Progenitor cell of endocrine pancreas (in vitro differentiated cells): ENCODE results near the gene CHST1. TPM values are rescaled to one million over a fixed set of nuclear protein-coding genes. Genes with fewer than 3 reads are reported as not detected.

Experiments
- DNase-seq: peaks from one replicate; pipeline ENCODE4 v3.0.0; 2021; ENCODE audit warnings: low spot score; ENCODE audit not compliant: unreplicated experiment
- H3K27ac Mint-ChIP-seq: 2 replicates; pipeline ENCODE4 v1.8.0; 2021; ENCODE audit warnings: mild to moderate bottlenecking, moderate library complexity, mixed read lengths
- H3K27me3 Mint-ChIP-seq: 2 replicates; pipeline ENCODE4 v1.8.0; 2021; ENCODE audit warnings: mixed read lengths
- H3K36me3 Mint-ChIP-seq: 2 replicates; pipeline ENCODE4 v1.8.0; 2022; ENCODE audit warnings: mixed read lengths; ENCODE audit not compliant: insufficient read depth
- H3K4me1 Mint-ChIP-seq: 2 replicates; pipeline ENCODE4 v1.8.0; 2021; ENCODE audit warnings: low read depth, mixed read lengths
- H3K4me3 Mint-ChIP-seq: 2 replicates; pipeline ENCODE4 v1.8.0; 2021; ENCODE audit warnings: low read depth, mild to moderate bottlenecking, moderate library complexity, mixed read lengths
- H3K9me3 Mint-ChIP-seq: 2 replicates; pipeline ENCODE4 v1.8.0; 2021; ENCODE audit warnings: low read depth, mixed read lengths
- total RNA-seq: library from RNA; stranded (reverse); gene quantifications from 2 replicates; pipeline ENCODE4 v1.2.1, GENCODE V29; 2021
- TF ChIP-seq, protein P1 (sequence below): fragments of 200-600 bp; sonication (generic); IDR thresholded peaks from one replicate; pipeline ENCODE4 v1.5.0; 2021; ENCODE audit warnings: antibody characterized with exemption, mild to moderate bottlenecking; ENCODE audit not compliant: unreplicated experiment

CHST1 gene
- total RNA-seq, 1 donor from 2014 or later = 0.31 TPM

GRCh38 chr11:45669146-45669545 is 3.7 kb upstream of the CHST1 start:
- H3K27ac Mint-ChIP-seq = no peak overlapping the region
- no peaks in the 10 kb centered on the region for H3K9me3 Mint-ChIP-seq
- H3K36me3 Mint-ChIP-seq = no peaks in the 10 kb centered on the region
- no peak overlapping the region for H3K4me3 Mint-ChIP-seq
- peaks cover 46% of the 10 kb centered on the region for H3K27me3 Mint-ChIP-seq
- TF ChIP-seq, protein P1, sequence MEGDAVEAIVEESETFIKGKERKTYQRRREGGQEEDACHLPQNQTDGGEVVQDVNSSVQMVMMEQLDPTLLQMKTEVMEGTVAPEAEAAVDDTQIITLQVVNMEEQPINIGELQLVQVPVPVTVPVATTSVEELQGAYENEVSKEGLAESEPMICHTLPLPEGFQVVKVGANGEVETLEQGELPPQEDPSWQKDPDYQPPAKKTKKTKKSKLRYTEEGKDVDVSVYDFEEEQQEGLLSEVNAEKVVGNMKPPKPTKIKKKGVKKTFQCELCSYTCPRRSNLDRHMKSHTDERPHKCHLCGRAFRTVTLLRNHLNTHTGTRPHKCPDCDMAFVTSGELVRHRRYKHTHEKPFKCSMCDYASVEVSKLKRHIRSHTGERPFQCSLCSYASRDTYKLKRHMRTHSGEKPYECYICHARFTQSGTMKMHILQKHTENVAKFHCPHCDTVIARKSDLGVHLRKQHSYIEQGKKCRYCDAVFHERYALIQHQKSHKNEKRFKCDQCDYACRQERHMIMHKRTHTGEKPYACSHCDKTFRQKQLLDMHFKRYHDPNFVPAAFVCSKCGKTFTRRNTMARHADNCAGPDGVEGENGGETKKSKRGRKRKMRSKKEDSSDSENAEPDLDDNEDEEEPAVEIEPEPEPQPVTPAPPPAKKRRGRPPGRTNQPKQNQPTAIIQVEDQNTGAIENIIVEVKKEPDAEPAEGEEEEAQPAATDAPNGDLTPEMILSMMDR = no peak
- no peaks in the 10 kb centered on the region for H3K4me1 Mint-ChIP-seq
- DNase-seq = no peak

DNA sequence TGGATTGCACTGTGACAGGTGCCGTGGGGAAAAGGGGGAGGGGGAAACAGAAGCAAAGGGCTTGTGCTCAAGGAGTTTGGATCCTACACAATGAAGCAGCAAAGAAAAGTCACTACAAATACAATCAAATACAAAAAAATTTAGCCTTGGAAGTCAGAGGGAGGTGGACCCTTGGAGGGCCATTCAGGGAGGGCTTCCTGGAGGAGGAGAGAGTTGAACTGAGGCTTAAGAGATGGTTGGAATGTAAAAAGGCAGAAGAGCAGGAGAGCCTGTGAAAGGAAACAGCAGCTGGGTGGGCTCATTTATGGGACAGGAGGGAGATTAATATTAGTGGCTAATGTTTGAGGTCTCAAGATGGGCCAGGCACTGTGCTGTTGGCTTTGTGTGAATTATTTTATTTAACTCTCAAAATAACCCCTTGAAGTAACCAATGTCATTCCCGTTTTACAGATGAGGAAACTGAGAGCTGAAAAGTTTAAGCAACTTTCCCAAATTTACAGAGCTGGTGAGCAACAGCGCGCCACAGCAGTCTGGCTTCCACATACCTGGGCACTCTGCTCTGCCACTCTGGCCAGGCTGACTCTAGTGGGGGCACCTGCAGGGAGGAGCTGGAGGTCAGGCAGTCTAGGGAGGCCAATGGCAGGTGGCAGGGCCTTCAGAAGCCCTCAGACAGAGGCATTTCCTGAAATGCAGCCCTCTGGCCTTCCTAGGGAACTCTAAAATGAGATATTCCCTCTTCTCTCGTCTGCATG is 2.7 kb upstream of the CHST1 start:
- DNase-seq = no peak
- H3K27me3 Mint-ChIP-seq = peaks cover 55% of the 10 kb centered on the region
- TF ChIP-seq, protein P1 = no peak
- no peak overlapping the region for H3K27ac Mint-ChIP-seq
- H3K4me3 Mint-ChIP-seq = no peak overlapping the region
- no peaks in the 10 kb centered on the region for H3K9me3 Mint-ChIP-seq
- H3K36me3 Mint-ChIP-seq = no peaks in the 10 kb centered on the region
- H3K4me1 Mint-ChIP-seq = no peaks in the 10 kb centered on the region

DNA sequence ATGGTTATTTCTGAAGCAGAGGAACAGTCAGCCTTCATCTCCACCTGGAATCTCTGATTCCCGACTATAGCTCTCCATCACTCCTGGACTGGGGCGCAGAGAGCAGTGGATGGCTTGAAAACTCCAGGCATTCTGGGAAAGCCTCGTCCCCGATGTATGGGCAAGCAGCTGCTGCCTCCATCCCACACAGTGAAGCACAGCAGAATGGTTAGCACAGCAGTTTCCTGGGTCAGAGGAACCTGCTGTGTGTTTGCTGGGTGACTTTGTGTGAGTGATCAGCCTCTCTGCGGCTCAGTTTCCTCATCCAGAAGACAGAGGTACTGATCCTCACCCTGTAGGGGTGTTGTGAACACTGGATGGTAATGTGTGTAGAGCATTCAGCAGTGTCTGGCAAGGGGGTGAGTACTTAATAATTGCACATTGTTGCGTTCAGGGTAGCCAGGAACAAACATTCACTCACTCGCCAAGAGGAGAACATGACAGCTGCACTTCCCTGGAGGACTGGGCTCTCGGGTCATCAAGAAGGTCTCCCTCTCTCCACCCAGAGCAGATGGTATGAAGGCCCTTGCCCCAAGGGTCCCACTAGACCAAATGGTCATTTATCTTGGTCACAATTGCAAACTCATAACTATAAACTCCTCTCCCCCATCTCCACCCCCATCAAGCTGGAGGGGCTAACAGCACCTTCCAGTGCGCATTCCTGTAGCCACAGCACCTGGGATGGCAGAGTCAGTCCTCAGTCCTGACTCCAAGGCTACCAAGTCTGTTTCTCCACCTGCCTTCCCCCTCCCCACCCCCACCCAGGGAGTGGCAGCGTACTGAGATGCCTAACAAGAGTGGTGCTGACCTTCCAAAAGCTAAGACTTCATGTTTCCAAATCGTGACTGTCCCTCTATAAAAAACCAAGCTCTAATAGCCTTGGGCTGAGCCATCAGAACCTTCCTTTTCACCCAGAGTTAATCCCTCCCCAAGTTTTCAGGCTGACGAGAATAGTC is 1.5 kb upstream of the CHST1 start:
- Mint-ChIP-seq H3K9me3 (no peaks in the 10 kb centered on the region), H3K4me1 (no peaks in the 10 kb centered on the region), H3K27me3 (peaks cover 66% of the 10 kb centered on the region), H3K36me3 (no peaks in the 10 kb centered on the region), H3K27ac (no peak overlapping the region), H3K4me3 (peak overlapping the region; percentile 66)
- TF ChIP-seq, protein P1 = no peak
- DNase-seq = no peak

- Mint-ChIP-seq H3K4me1 (no peaks in the 10 kb centered on the region), H3K27ac (no peak overlapping the region), H3K36me3 (no peaks in the 10 kb centered on the region), H3K27me3 (peaks cover 75% of the 10 kb centered on the region), H3K9me3 (no peaks in the 10 kb centered on the region), H3K4me3 (peak overlapping the region; percentile 66)
- TF ChIP-seq, protein P1 = no peak
- no peak for DNase-seq
Measured at GRCh38 chr11:45665933-45666647, 668 bp upstream of the CHST1 start.
